Caki2 (cell line): Measurements from ENCODE around the gene SV2B. TPM values are rescaled to one million over a fixed set of nuclear protein-coding genes. Genes with fewer than 3 reads are reported as not detected.

Experiments used
- DNase-seq: peaks from one replicate; pipeline ENCODE4 v3.0.0-alpha.2; 2015; ENCODE audit warnings: low read depth
- in situ Hi-C: cut with HindIII; loops from 2 replicates; pipeline ENCODE4 v1.10.0; 2016; ENCODE audit warnings: low sequenced_read_pairs, low pct_unique_long_range_greater_than_20kb, mixed read lengths
- total RNA-seq: library from RNA; depleted of rRNA; stranded (reverse); fragments of >200 nt; shearing (Covaris generic); gene quantifications from 2 replicates; pipeline ENCODE4 v1.2.3, GENCODE V29; 2014; ENCODE audit warnings: low replicate concordance

SV2B gene
- total RNA-seq, 1 experiment from 2014 or later: not detected

GRCh38 chr15:91127236-91127955 is 27.3 kb downstream of the SV2B start:
- no peak for DNase-seq
- in situ Hi-C loops: no loop called here

- no peak for DNase-seq
- in situ Hi-C loops: no loop called here
Observed at GRCh38 chr15:91128016-91128415, 28.0 kb downstream of the SV2B start.

DNA sequence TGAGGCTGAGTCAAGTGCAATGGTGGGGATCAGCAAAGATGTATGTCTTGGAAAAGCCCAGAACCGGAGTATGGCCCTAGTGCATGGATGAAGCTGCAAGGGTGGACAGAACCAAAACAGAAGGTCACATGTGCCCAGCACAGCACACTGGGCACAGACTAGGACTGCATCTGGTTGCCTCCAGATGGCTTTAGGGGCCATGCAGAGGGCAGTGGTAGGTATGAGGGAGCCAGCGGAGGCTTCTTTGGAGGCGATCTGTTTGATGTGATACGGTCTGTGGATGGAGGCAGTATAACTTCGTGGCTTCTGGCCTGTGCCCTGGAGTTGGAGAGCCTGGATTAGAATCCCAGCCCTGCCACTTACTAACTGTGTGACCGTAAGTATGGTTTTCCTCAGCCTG is 29.4 kb downstream of the SV2B start:
- no peak for DNase-seq
- in situ Hi-C loops: no loop called here

GRCh38 chr15:91132079-91132478 is 32.0 kb downstream of the SV2B start:
- in situ Hi-C loops: no loop called here
- DNase-seq: no peak

DNA sequence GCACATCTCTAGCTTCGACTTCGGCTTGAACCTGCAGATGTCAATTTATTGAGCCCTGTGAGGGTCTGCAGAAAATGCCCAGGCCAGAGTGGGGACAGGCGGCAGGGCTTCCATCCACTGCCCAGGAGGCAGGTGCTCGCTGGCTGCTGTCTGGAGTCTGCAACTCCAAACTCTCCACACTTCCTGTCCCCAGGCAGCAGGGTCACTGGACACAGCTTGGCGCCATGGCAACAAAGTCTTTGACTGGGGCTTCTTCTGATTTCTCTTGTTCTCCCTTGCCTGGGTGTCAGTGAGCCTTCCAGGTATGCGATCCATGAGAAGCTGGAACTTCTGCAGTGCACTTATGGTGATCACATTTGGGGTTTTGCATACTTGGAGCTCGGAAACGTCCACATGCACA is 33.5 kb downstream of the SV2B start:
- in situ Hi-C loops: no loop called here
- no peak for DNase-seq

DNA sequence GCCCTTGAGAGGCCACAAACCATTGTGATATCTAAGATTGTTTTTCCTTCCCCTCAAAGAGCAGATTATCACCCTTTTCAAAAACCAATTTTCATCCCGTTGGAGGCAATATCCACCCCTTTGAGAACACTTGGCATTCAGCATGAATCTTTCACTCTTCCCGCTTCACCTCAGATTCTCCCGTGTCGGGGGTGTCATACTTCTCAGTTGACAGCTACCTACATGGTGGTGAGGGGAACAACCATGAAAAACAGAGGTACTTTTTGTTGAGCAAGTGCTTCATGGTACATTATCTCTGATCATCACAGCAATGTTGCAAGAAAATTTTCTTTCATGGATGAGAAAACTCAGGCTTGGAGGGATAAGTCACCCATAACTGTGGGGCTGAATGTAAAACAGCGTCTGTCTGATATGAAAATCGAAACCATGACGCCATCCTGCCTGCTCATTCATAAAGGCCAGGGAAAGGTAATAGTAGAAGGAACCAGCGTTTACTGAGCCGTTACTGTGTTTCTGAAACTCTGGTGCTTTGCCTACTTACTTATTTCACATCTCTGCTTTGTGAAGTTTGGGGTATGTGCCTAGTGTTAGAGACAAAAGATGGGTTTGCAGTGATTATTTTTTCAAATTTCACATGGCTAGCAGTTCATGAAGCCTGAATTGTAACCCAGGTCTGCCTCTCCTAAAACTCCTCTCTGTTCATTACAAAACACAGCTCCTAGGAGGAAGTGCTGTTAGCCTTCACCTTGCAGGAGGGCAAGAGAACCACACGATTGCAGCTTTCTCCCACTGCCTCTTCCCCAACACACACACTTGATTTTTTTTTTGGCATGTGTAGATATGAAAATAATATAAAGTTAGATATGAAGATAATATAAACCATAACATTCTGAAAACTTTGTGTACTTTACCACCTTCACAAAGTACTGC is 35.4 kb downstream of the SV2B start:
- in situ Hi-C loops: no loop called here
- DNase-seq: peak; percentile 63

DNA sequence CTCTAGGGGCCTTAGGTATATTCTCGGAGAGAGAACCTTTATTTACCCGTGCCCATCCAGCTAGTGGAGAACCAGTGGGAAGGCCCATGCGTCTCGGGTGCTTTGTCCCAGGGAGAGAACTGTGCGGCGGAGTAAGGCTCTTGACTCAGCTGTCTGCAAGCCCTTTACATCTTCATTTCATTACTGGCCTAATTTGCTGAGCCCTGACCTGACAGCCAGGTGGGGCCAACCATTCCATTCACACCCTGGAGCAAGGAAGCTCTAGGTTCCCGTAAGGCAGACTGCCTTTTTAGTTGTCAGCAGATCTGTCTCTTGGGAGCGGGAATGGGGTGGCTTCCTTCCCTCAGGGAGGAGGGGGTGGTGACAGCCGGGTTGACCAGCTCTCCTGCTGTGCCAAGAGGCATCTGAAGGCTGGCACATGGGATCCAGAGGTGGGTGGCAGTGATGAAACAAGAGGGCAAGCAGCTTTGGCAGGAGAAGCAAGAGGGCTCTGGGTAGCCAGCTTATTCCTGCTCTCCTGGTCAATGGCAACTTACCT is 36.4 kb downstream of the SV2B start:
- in situ Hi-C loops: no loop called here
- no peak for DNase-seq

DNA sequence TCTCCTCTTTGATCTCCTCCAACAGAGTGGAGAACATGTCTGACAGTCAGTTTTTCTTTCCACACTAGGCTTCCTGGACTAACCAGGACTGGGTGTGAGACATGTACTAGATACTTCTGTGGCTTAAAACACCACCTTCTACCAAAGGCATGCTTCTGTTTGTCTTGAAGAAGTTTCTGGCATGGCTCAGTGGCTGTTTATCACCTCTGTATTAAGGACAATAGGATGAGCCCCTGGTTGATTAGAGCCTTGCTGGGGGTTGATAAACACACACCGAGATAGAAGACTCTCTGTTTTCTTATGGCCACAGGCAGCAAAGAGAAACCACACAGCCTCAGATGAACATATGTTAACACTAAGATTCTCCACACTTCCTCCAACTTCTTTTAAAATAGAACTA is 40.5 kb downstream of the SV2B start:
- DNase-seq: no peak
- in situ Hi-C loops: no loop called here

GRCh38 chr15:91141097-91141496 is 41.0 kb downstream of the SV2B start:
- in situ Hi-C loops: no loop called here
- no peak for DNase-seq

- DNase-seq: peak; percentile 27
- in situ Hi-C loops: no loop called here
Observed at GRCh38 chr15:91142106-91142744, 42.2 kb downstream of the SV2B start.

GRCh38 chr15:91142946-91143345 is 42.9 kb downstream of the SV2B start:
- no peak for DNase-seq
- in situ Hi-C loops: no loop called here

- in situ Hi-C loops: no loop called here
- no peak for DNase-seq
Observed at GRCh38 chr15:91146728-91147127, 46.7 kb downstream of the SV2B start.

GRCh38 chr15:91148243-91148642 is 48.2 kb downstream of the SV2B start:
- in situ Hi-C loops: no loop called here
- no peak for DNase-seq

GRCh38 chr15:91150502-91151160 is 50.6 kb downstream of the SV2B start:
- no peak for DNase-seq
- in situ Hi-C loops: no loop called here

DNA sequence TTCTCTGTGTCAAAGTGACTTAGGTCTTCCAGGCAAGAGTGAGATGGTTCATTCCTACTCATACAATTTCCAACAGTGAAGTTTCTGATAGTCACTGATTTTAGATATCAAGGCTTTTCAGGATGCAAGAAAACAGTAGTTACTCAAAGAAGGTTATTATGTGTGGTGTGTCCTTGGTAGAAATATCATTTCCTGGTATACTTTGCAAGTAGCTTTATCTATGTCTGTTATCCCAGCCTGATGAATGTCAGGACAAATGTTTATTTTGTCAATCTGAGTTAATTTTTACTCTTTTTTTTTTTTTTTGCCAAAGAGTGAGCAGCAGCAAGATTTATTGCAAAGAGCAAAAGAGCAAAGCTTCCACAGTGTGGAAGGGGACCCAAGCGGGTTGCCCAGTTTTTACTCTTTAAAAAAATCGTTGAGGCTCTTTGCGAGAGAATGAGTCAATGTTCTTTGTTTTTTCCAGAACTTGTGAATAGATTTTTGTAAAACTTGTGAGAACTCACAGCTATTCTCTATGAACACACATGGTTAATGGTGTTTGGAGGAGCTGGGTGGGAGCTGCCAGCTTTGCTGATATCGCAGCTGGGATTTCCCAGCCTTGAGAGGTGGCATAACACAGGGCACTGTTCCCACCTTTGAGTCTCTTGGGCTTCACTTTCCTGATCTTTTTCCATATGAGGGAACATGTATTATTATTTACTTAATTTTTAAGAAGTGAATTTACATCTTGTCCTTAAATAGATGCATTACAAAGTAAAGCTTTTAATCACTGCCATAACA is 51.9 kb downstream of the SV2B start:
- DNase-seq: no peak
- in situ Hi-C loops: no loop called here

DNA sequence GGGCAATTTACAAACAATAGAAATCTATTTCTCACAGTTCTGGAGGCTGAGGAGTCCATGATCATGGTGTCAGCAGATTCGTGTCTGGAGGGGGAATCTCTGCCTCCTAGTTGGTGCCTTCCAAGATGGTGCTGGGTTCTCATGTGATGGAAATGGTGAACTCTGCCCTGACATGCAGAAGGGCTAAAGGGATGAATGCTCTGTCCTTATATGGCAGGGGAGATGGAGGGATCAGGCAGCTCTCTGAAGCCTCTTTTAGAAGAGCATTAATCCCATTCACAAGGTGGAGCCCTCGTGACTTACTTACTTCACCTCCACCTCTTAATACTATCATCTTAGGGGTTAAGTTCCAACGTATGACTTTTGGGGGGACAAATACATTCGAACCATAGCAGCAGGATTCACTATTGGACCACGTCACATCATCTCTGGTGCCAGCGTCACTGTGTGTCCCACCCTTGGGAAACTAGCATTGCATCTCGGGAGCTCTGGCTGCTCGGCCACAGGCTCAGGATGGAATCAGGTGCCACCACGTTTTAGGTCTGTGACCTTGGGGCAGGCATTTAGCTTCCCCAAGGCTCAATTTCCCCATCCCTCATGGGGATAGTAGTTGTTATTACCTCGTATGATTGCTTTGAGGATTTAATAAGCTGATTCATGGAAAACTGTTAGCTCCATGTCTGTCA is 53.0 kb downstream of the SV2B start:
- in situ Hi-C loops: no loop called here
- DNase-seq: no peak

DNA sequence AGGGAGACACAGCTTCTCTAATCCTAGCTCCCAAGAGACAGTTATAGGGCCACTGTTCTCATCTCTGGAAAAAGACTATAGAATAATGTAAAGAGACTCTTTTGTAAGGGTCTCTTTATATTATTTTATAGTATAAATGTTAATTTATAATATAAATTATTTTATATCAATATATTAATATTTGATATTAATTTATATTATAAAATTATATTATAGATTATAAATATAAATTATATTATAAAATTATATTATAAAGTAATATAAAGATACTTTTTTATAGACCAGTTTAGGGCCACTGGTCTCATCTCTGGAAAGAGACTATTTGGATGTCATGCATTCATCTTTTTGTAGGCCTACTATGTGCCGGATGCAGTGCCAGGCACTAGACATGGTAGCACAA is 53.9 kb downstream of the SV2B start:
- DNase-seq: no peak
- in situ Hi-C loops: no loop called here
